Neuronal stem cell (in vitro differentiated cells): ENCODE measurements around the gene DKK2.

Experiments
- DNase-seq: peaks from one replicate; pipeline ENCODE4 v3.0.0-alpha.2; 2013; ENCODE audit warnings: low spot score
- H2AFZ ChIP-seq: one replicate; pipeline ENCODE4 v1.6.1; 2013; ENCODE audit warnings: mild to moderate bottlenecking, low read length, inconsistent platforms
- H2AK5ac ChIP-seq: 2 replicates; pipeline ENCODE4 v1.6.1; 2013; ENCODE audit warnings: low read depth, mild to moderate bottlenecking, inconsistent platforms, low read length, moderate library complexity, mixed read lengths
- H2BK120ac ChIP-seq: 2 replicates; pipeline ENCODE4 v1.6.1; 2013; ENCODE audit warnings: low read depth, mild to moderate bottlenecking, inconsistent platforms, low read length, moderate library complexity, mixed read lengths
- H2BK12ac ChIP-seq: one replicate; pipeline ENCODE4 v1.6.1; 2013; ENCODE audit warnings: low read length, inconsistent platforms
- H2BK15ac ChIP-seq: 2 replicates; pipeline ENCODE4 v1.6.1; 2013; ENCODE audit warnings: mild to moderate bottlenecking, low read length, inconsistent platforms, mixed read lengths
- H2BK5ac ChIP-seq: one replicate; pipeline ENCODE4 v1.6.1; 2013; ENCODE audit warnings: inconsistent platforms, mild to moderate bottlenecking, low read length, moderate library complexity
- H3K14ac ChIP-seq: one replicate; pipeline ENCODE4 v1.6.1; 2013; ENCODE audit warnings: low read length, inconsistent platforms
- H3K18ac ChIP-seq: 2 replicates; pipeline ENCODE4 v1.6.1; 2013; ENCODE audit warnings: low read length, inconsistent platforms
- H3K23ac ChIP-seq: 2 replicates; pipeline ENCODE4 v1.6.1; 2013; ENCODE audit warnings: low read depth, mild to moderate bottlenecking, mixed read lengths, low read length, inconsistent platforms; ENCODE audit not compliant: poor library complexity
- H3K27ac ChIP-seq: replicated peaks from 3 replicates; pipeline ENCODE4 v1.5.1; 2013; ENCODE audit warnings: low read length, inconsistent platforms
- H3K27me3 ChIP-seq, 3 experiments: 2 replicates each; pipeline ENCODE4 v1.6.1; 2013; ENCODE audit warnings: low read length in 3 of 3, mild to moderate bottlenecking in 2 of 3, inconsistent platforms in 1 of 3, low read depth in 1 of 3, mixed read lengths in 1 of 3, moderate library complexity in 1 of 3; ENCODE audit not compliant: control insufficient read depth in 3 of 3, insufficient read depth in 3 of 3
- H3K36me3 ChIP-seq, 2 donors: replicated peaks in 1 of 2; 2 replicates each; pipeline ENCODE4 v1.6.1; 2013; ENCODE audit warnings: low read length in 2 of 2; ENCODE audit not compliant: control insufficient read depth in 2 of 2, insufficient read depth in 2 of 2
- H3K4ac ChIP-seq: 2 replicates; pipeline ENCODE4 v1.6.1; 2013; ENCODE audit warnings: inconsistent platforms, mild to moderate bottlenecking, low read length, moderate library complexity
- H3K4me1 ChIP-seq, 2 donors: 1 replicate in 1 of 2; 2 replicates in 1 of 2; pipeline ENCODE4 v1.6.1; 2013; ENCODE audit warnings: low read length in 2 of 2, low read depth in 1 of 2; ENCODE audit not compliant: control insufficient read depth in 2 of 2, insufficient read depth in 1 of 2
- H3K4me2 ChIP-seq: one replicate; pipeline ENCODE4 v1.6.1; 2013; ENCODE audit warnings: mild to moderate bottlenecking, low read length, inconsistent platforms; ENCODE audit not compliant: insufficient read depth, poor library complexity, severe bottlenecking
- H3K4me3 ChIP-seq, 2 donors: 2 replicates each; pipeline ENCODE4 v1.5.1; 2013; ENCODE audit warnings: low read length in 2 of 2, mild to moderate bottlenecking in 2 of 2, inconsistent platforms in 1 of 2, moderate library complexity in 1 of 2
- H3K79me1 ChIP-seq: one replicate; pipeline ENCODE4 v1.6.1; 2013; ENCODE audit warnings: low read depth, mild to moderate bottlenecking, inconsistent platforms, low read length, moderate library complexity
- H3K9ac ChIP-seq: one replicate; pipeline ENCODE4 v1.6.1; 2013; ENCODE audit warnings: mild to moderate bottlenecking, low read depth, low read length, inconsistent platforms; ENCODE audit not compliant: poor library complexity
- H3K9me3 ChIP-seq, 2 donors: replicated peaks in 1 of 2; 2 replicates each; pipeline versions ENCODE3 to v1.6.1; 2013; ENCODE audit warnings: low read length in 2 of 2, mild to moderate bottlenecking in 2 of 2, inconsistent platforms in 1 of 2, low read depth in 1 of 2, mixed read lengths in 1 of 2, moderate library complexity in 1 of 2; ENCODE audit not compliant: control insufficient read depth in 2 of 2, insufficient read depth in 1 of 2
- H4K8ac ChIP-seq: one replicate; pipeline ENCODE4 v1.6.1; 2013; ENCODE audit warnings: low read depth, mild to moderate bottlenecking, inconsistent platforms, low read length, moderate library complexity
- H4K91ac ChIP-seq: one replicate; pipeline ENCODE4 v1.6.1; 2013; ENCODE audit warnings: low read length, low read depth, mild to moderate bottlenecking, inconsistent platforms; ENCODE audit not compliant: poor library complexity
- WGBS, 2 donors: extraction: QIAGEN DNeasy Blood & Tissue Kit; methylation state at CpG; one replicate each; pipeline ENCODE4 v1.1.7; 2013; ENCODE audit warnings: missing lambda C conversion rate in 2 of 2, mixed read lengths in 1 of 2; ENCODE audit not compliant: insufficient read length in 2 of 2, insufficient replicate concordance in 1 of 2; ENCODE audit errors: extremely low coverage in 2 of 2; 5-methylcytosine and 5-hydroxymethylcytosine counted together

DKK2 gene

GRCh38 chr4:106985830-106986229, 50.3 kb downstream of the DKK2 start:
- Histone ChIP-seq H3K36me3 (no peaks in the 10 kb centered on the region), H3K79me1 (no peaks in the 10 kb centered on the region), H3K9me3 (no peaks in the 10 kb centered on the region), H3K4ac (no peak overlapping the region), H2BK12ac (no peak overlapping the region), H3K27ac (no peak overlapping the region), H4K8ac (no peak overlapping the region), H3K14ac (no peak overlapping the region), H2AFZ (no peak overlapping the region), H3K23ac (no peak overlapping the region), H3K4me2 (no peak overlapping the region), H2BK5ac (no peak overlapping the region), H4K91ac (no peak overlapping the region), H2BK120ac (no peak overlapping the region), H3K18ac (no peak overlapping the region), H3K9ac (no peak overlapping the region), H3K4me3 (no peak overlapping the region), H2AK5ac (no peak overlapping the region), H3K4me1 (no peaks in the 10 kb centered on the region), H3K27me3 (no peaks in the 10 kb centered on the region), H2BK15ac (no peak overlapping the region)
- DNase-seq = no peak
- no CpG with 5 or more reads among the region's 3 CpGs for WGBS, 2 donors

GRCh38 chr4:106982711-106983211, 53.4 kb downstream of the DKK2 start:
- H2AFZ ChIP-seq = no peak overlapping the region
- no CpG with 5 or more reads among the region's 1 CpG for WGBS, 2 donors
- peaks cover 0 to 3% of the 10 kb centered on the region in 2 donors for H3K4me1 ChIP-seq
- H2BK120ac ChIP-seq = no peak overlapping the region
- H3K36me3 ChIP-seq = no peaks in the 10 kb centered on the region
- no peak overlapping the region for H2BK5ac ChIP-seq
- H2BK12ac ChIP-seq = no peak overlapping the region
- H3K18ac ChIP-seq = no peak overlapping the region
- H3K4me3 ChIP-seq = no peak overlapping the region
- H3K79me1 ChIP-seq = no peaks in the 10 kb centered on the region
- no peak overlapping the region for H3K4ac ChIP-seq
- no peak overlapping the region for H4K91ac ChIP-seq
- no peak overlapping the region for H3K23ac ChIP-seq
- H3K9ac ChIP-seq = no peak overlapping the region
- H3K27me3 ChIP-seq = no peaks in the 10 kb centered on the region
- no peak overlapping the region for H2AK5ac ChIP-seq
- no peak overlapping the region for H2BK15ac ChIP-seq
- no peak overlapping the region for H4K8ac ChIP-seq
- H3K14ac ChIP-seq = no peak overlapping the region
- H3K4me2 ChIP-seq = no peak overlapping the region
- peaks cover 0 to 2% of the 10 kb centered on the region in 2 donors for H3K9me3 ChIP-seq
- H3K27ac ChIP-seq = no peak overlapping the region
- DNase-seq = no peak

- no peak overlapping the region for H2AK5ac ChIP-seq
- H2AFZ ChIP-seq = no peak overlapping the region
- no peak for DNase-seq
- peaks cover 0 to 2% of the 10 kb centered on the region in 2 donors for H3K9me3 ChIP-seq
- H3K36me3 ChIP-seq = no peaks in the 10 kb centered on the region
- no peak overlapping the region for H3K23ac ChIP-seq
- H3K27ac ChIP-seq = no peak overlapping the region
- H2BK120ac ChIP-seq = no peak overlapping the region
- H3K4me2 ChIP-seq = no peak overlapping the region
- peaks cover 0 to 3% of the 10 kb centered on the region in 2 donors for H3K4me1 ChIP-seq
- H2BK5ac ChIP-seq = no peak overlapping the region
- H3K18ac ChIP-seq = no peak overlapping the region
- H3K9ac ChIP-seq = no peak overlapping the region
- H3K27me3 ChIP-seq = no peaks in the 10 kb centered on the region
- no peak overlapping the region for H3K14ac ChIP-seq
- H2BK12ac ChIP-seq = no peak overlapping the region
- H3K4me3 ChIP-seq = no peak overlapping the region
- no peaks in the 10 kb centered on the region for H3K79me1 ChIP-seq
- no peak overlapping the region for H2BK15ac ChIP-seq
- H4K8ac ChIP-seq = no peak overlapping the region
- H3K4ac ChIP-seq = no peak overlapping the region
- no peak overlapping the region for H4K91ac ChIP-seq
Observed at GRCh38 chr4:106981431-106981830, 54.7 kb downstream of the DKK2 start.

GRCh38 chr4:106979476-106979875, 56.6 kb downstream of the DKK2 start:
- no CpG with 5 or more reads among the region's 4 CpGs for WGBS, 2 donors
- no peak overlapping the region for H3K23ac ChIP-seq
- H3K4ac ChIP-seq = no peak overlapping the region
- H2AK5ac ChIP-seq = no peak overlapping the region
- H3K27me3 ChIP-seq = no peaks in the 10 kb centered on the region
- H2BK120ac ChIP-seq = no peak overlapping the region
- no peak overlapping the region for H2AFZ ChIP-seq
- no peak overlapping the region for H2BK5ac ChIP-seq
- peaks cover 0 to 3% of the 10 kb centered on the region in 2 donors for H3K4me1 ChIP-seq
- no peak overlapping the region for H3K4me2 ChIP-seq
- no peak overlapping the region for H2BK12ac ChIP-seq
- no peak overlapping the region for H4K91ac ChIP-seq
- no peak overlapping the region for H3K4me3 ChIP-seq
- H3K9ac ChIP-seq = no peak overlapping the region
- peaks cover 0 to 2% of the 10 kb centered on the region in 2 donors for H3K9me3 ChIP-seq
- H3K18ac ChIP-seq = no peak overlapping the region
- H4K8ac ChIP-seq = no peak overlapping the region
- no peak overlapping the region for H3K27ac ChIP-seq
- no peaks in the 10 kb centered on the region for H3K79me1 ChIP-seq
- H3K14ac ChIP-seq = no peak overlapping the region
- no peak overlapping the region for H2BK15ac ChIP-seq
- H3K36me3 ChIP-seq = no peaks in the 10 kb centered on the region
- no peak for DNase-seq
